ENCODE measurements around the gene INSYN2A. TPM values are rescaled to one million over a fixed set of nuclear protein-coding genes. Genes with fewer than 3 reads are reported as not detected.

The INSYN2A gene
- total RNA-seq, 1 donor from 2014 or later, result 1.7 TPM

GRCh38 chr10:127158662-127159061 lies 37.7 kb downstream of the INSYN2A start:
- peaks cover 18% of the 10 kb centered on the region for H3K4me1 Mint-ChIP-seq (ENCODE audit: low read depth, unreplicated experiment)
- no peak for DNase-seq
- no peaks in the 10 kb centered on the region for H3K36me3 Mint-ChIP-seq (ENCODE audit: unreplicated experiment)
- no peak overlapping the region for H3K4me3 Mint-ChIP-seq (ENCODE audit: unreplicated experiment)
- no peak for TF ChIP-seq CTCF (IDR thresholded peaks at IDR 0.05; ENCODE audit: partially characterized antibody, unreplicated experiment)
- no peaks in the 10 kb centered on the region for H3K27me3 Mint-ChIP-seq (ENCODE audit: unreplicated experiment)
- peaks cover 2% of the 10 kb centered on the region for H3K9me3 Mint-ChIP-seq (ENCODE audit: unreplicated experiment)
- H3K27ac Mint-ChIP-seq (ENCODE audit: unreplicated experiment), result no peak overlapping the region

DNA sequence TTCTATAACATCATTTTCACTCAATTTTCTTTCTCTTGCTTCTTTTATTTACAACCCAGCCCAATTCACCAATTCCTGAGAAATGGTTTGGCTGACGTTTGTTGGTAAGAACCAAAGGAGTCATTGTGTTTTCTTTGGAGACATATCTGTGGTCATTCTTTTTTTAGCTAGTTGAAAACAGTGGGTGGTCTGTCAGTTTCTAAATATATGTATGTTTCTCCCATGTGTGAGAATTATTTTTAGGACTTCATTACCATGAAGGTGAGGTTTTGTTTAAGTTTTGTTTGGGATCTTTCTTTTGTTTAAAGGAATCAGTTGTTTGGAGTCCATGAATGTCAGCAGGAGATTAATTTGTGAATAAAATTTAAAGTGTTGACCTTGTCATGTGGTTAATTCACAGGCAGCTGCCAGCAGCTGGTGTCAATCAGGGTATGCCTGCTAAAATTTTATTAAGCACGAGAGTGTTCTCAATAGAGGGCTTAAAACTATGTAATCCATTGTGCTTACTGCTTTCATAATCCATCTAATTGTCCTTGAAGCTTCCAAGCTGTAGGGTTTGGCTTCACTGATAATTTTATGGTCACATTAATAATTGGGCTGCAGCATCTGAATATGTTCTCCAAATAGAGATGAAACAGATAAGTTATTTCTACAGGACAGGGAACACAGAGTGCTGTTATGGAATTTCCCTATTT lies 38.7 kb downstream of the INSYN2A start:
- no peaks in the 10 kb centered on the region for H3K27me3 Mint-ChIP-seq (ENCODE audit: unreplicated experiment)
- peaks cover 15% of the 10 kb centered on the region for H3K4me1 Mint-ChIP-seq (ENCODE audit: low read depth, unreplicated experiment)
- TF ChIP-seq CTCF (IDR thresholded peaks at IDR 0.05; ENCODE audit: partially characterized antibody, unreplicated experiment), result no peak
- H3K27ac Mint-ChIP-seq (ENCODE audit: unreplicated experiment), result no peak overlapping the region
- no peak for DNase-seq
- no peak overlapping the region for H3K4me3 Mint-ChIP-seq (ENCODE audit: unreplicated experiment)
- no peaks in the 10 kb centered on the region for H3K36me3 Mint-ChIP-seq (ENCODE audit: unreplicated experiment)
- H3K9me3 Mint-ChIP-seq (ENCODE audit: unreplicated experiment), result peaks cover 2% of the 10 kb centered on the region

DNA sequence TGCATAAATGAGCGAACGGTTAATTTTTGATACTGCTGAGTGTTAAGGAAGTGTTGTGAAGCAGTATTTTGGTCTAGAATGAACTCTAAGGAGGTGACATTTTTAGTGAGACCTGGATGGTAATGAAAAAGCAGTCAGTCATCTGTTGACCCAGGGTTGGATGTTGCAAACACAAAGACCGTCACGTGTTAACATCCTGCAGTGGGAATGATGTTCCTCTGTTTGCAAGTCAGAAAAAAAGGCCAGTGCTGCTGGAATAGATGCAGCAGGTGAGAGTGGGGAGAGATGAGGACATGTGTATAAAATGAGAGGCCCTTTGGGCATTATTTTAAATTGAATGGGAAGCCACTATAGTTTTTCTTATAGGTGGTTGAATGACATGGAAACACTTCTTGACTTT lies 39.3 kb downstream of the INSYN2A start:
- Mint-ChIP-seq H3K27me3 (ENCODE audit: unreplicated experiment) (no peaks in the 10 kb centered on the region), H3K36me3 (ENCODE audit: unreplicated experiment) (no peaks in the 10 kb centered on the region), H3K4me3 (ENCODE audit: unreplicated experiment) (no peak overlapping the region), H3K4me1 (ENCODE audit: low read depth, unreplicated experiment) (peaks cover 14% of the 10 kb centered on the region), H3K27ac (ENCODE audit: unreplicated experiment) (no peak overlapping the region), H3K9me3 (ENCODE audit: unreplicated experiment) (peaks cover 1% of the 10 kb centered on the region)
- no peak for TF ChIP-seq CTCF (IDR thresholded peaks at IDR 0.05; ENCODE audit: partially characterized antibody, unreplicated experiment)
- no peak for DNase-seq

- H3K36me3 Mint-ChIP-seq (ENCODE audit: unreplicated experiment), result no peaks in the 10 kb centered on the region
- no peak for TF ChIP-seq CTCF (IDR thresholded peaks at IDR 0.05; ENCODE audit: partially characterized antibody, unreplicated experiment)
Measured at GRCh38 chr10:127154831-127155620, 41.4 kb downstream of the INSYN2A start.

GRCh38 chr10:127153181-127153580 lies 43.2 kb downstream of the INSYN2A start:
- H3K4me3 Mint-ChIP-seq (ENCODE audit: unreplicated experiment), result no peak overlapping the region
- H3K9me3 Mint-ChIP-seq (ENCODE audit: unreplicated experiment), result peaks cover 2% of the 10 kb centered on the region
- no peak for DNase-seq
- H3K27me3 Mint-ChIP-seq (ENCODE audit: unreplicated experiment), result no peaks in the 10 kb centered on the region
- no peak overlapping the region for H3K27ac Mint-ChIP-seq (ENCODE audit: unreplicated experiment)
- peaks cover 23% of the 10 kb centered on the region for H3K4me1 Mint-ChIP-seq (ENCODE audit: low read depth, unreplicated experiment)
- no peaks in the 10 kb centered on the region for H3K36me3 Mint-ChIP-seq (ENCODE audit: unreplicated experiment)
- no peak for TF ChIP-seq CTCF (IDR thresholded peaks at IDR 0.05; ENCODE audit: partially characterized antibody, unreplicated experiment)

More at GRCh38 chr10:127154831-127155620, 41.4 kb downstream of the INSYN2A start:
- peaks cover 2% of the 10 kb centered on the region for H3K9me3 Mint-ChIP-seq (ENCODE audit: unreplicated experiment)
- H3K27ac Mint-ChIP-seq (ENCODE audit: unreplicated experiment), result no peak overlapping the region
- H3K4me1 Mint-ChIP-seq (ENCODE audit: low read depth, unreplicated experiment), result peaks cover 14% of the 10 kb centered on the region
- no peak for DNase-seq
- H3K27me3 Mint-ChIP-seq (ENCODE audit: unreplicated experiment), result no peaks in the 10 kb centered on the region
- H3K4me3 Mint-ChIP-seq (ENCODE audit: unreplicated experiment), result no peak overlapping the region
